ENCODE data around the gene COL16A1. TPM values are rescaled to one million over a fixed set of nuclear protein-coding genes. Genes with fewer than 3 reads are reported as not detected.

The COL16A1 gene
- total RNA-seq, 1 experiment from 2014 or later = 6.2 TPM

- 0 out of 3 replicates have a peak, but pooled peaks have one; percentile 11 for TF ChIP-seq CTCF (conservative IDR thresholded peaks at IDR 0.05)
- Histone ChIP-seq H3K27ac (ENCODE audit: insufficient read length, low read depth, low read length) (no peak overlapping the region), H2BK12ac (ENCODE audit: insufficient read length, low read depth, low read length) (no peak overlapping the region), H4K8ac (replicated peaks; ENCODE audit: insufficient read length, low read depth, low read length) (no peak overlapping the region), H2AFZ (ENCODE audit: low read length) (no peak overlapping the region), H3K27me3 (ENCODE audit: insufficient read depth, low read length) (no peaks in the 10 kb centered on the region; the same call in 1 of the 2 replicates), H3T11ph (ENCODE audit: low read length) (no peak overlapping the region), H2BK20ac (ENCODE audit: low read depth, low read length, poor library complexity, severe bottlenecking) (no peak overlapping the region), H2BK5ac (ENCODE audit: insufficient read length, low read length) (no peak overlapping the region), H3K23me2 (ENCODE audit: insufficient read length, low read depth, low read length, poor library complexity, severe bottlenecking) (peaks cover 3% of the 10 kb centered on the region), H2BK15ac (ENCODE audit: low read depth, low read length) (no peak overlapping the region), H3K4me1 (ENCODE audit: insufficient read depth, low read length) (peaks cover 9% of the 10 kb centered on the region; the same call in 1 of the 2 replicates), H2BK120ac (ENCODE audit: low read depth, low read length, poor library complexity, severe bottlenecking) (no peak overlapping the region), H3K9ac (ENCODE audit: extremely low read depth, insufficient read length, low read length) (no peak overlapping the region), H3K23ac (ENCODE audit: insufficient read length, low read depth, low read length) (no peak overlapping the region), H4K20me1 (ENCODE audit: control insufficient read depth, insufficient read depth, insufficient read length) (no peaks in the 10 kb centered on the region), H3K79me1 (ENCODE audit: insufficient read depth, low read depth, low read length, poor library complexity, severe bottlenecking) (no peaks in the 10 kb centered on the region), H3K4me2 (ENCODE audit: insufficient read depth, insufficient read length, low read length) (peak overlapping the region; percentile 69), H3K56ac (ENCODE audit: insufficient read length, low read depth, low read length) (no peak overlapping the region), H2AK5ac (ENCODE audit: insufficient read length, low read length) (no peak overlapping the region), H4K91ac (ENCODE audit: insufficient read length, low read depth, low read length) (no peak overlapping the region), H3K9me3 (ENCODE audit: control insufficient read depth, low read depth, low read length) (no peaks in the 10 kb centered on the region), H3K18ac (ENCODE audit: insufficient read length, low read depth, low read length) (no peak overlapping the region), H3K14ac (ENCODE audit: insufficient read depth, low read length) (peak overlapping the region; percentile 34; the same call in 1 of the 2 replicates), H3K79me2 (ENCODE audit: insufficient read depth, low read length) (no peaks in the 10 kb centered on the region), H3K4ac (ENCODE audit: low read depth, low read length) (no peak overlapping the region), H4K5ac (ENCODE audit: insufficient read length, low read depth, low read length) (no peak overlapping the region)
- Mint-ChIP-seq H3K4me1 (peaks cover 46 to 52% of the 10 kb centered on the region in 2 experiments), H3K36me3 (ENCODE audit: insufficient read depth in 1 of 3, low read depth in 3 of 3) (no peaks in the 10 kb centered on the region), H3K27me3 (ENCODE audit: low read depth) (peaks cover 14% of the 10 kb centered on the region), H3K4me3 (peak overlapping the region; percentile 51 to 76; a peak in 4 of 5 replicates), H3K9me3 (no peaks in the 10 kb centered on the region), H3K27ac (peak overlapping the region in 2 of 3 experiments; percentile 42 to 85; a peak in 4 of 7 replicates)
- WGBS (ENCODE audit: extremely low coverage, insufficient read length, low lambda C conversion rate) = no CpG with 5 or more reads among the region's 23 CpGs
- peak; percentile 81 for DNase-seq
These were observed 1.5 kb upstream of the COL16A1 start for GRCh38 chr1:31705080-31705866.

Measured in H9 (cell line).